WTC11 (cell line): ENCODE data around the gene ZNF18. TPM values are rescaled to one million over a fixed set of nuclear protein-coding genes. Genes with fewer than 3 reads are reported as not detected.
"Not testable (repeated sequence)": the region's sequence is repeated elsewhere in the genome, so short reads cannot be mapped to it uniquely, and the experiment has no call there.

ENCODE experiments used
- ATAC-seq: fragments of 200-7000 bp; cut with Tn5 transposase; 2 replicates; pipeline ENCODE4 v1.10.0; 2021; ENCODE audit warnings: mild to moderate bottlenecking, moderate library complexity
- CTCF ChIA-PET: fragments of 300-600 bp; sonication (Branson Sonifier 250); formaldehyde crosslinking; loops from one replicate; lab custom pipeline; 2021; ENCODE audit warnings: antibody characterized with exemption; lab: Charles Lee
- POLR2A ChIA-PET: fragments of 350-600 bp; sonication (Branson Sonifier 250); formaldehyde crosslinking; loops from one replicate; lab custom pipeline; 2021; ENCODE audit warnings: antibody characterized with exemption; lab: Charles Lee
- DNase-seq: peaks from one replicate; pipeline ENCODE4 v3.0.0; 2021; ENCODE audit warnings: low spot score
- H3K27ac Mint-ChIP-seq: 2 replicates; pipeline ENCODE4 v1.8.0; 2021; ENCODE audit warnings: mixed read lengths
- H3K27me3 Mint-ChIP-seq: 2 replicates; pipeline ENCODE4 v1.8.0; 2021; ENCODE audit warnings: low read depth, mild to moderate bottlenecking, moderate library complexity, mixed read lengths
- H3K36me3 Mint-ChIP-seq: 2 replicates; pipeline ENCODE4 v1.8.0; 2021; ENCODE audit warnings: mixed read lengths
- H3K4me1 Mint-ChIP-seq: 2 replicates; pipeline ENCODE4 v1.8.0; 2022; ENCODE audit warnings: mixed read lengths
- H3K4me3 Mint-ChIP-seq: 2 replicates; pipeline ENCODE4 v1.8.0; 2021; ENCODE audit warnings: mild to moderate bottlenecking, moderate library complexity, mixed read lengths
- H3K9me3 Mint-ChIP-seq: 2 replicates; pipeline ENCODE4 v1.8.0; 2021; ENCODE audit warnings: mixed read lengths
- CREM ChIP-seq: sonication (generic); formaldehyde crosslinking; IDR thresholded peaks from 2 replicates; pipeline ENCODE4 v1.8.1; 2022; ENCODE audit warnings: mild to moderate bottlenecking, missing genetic modification reagents, moderate library complexity
- EMX1 ChIP-seq: fragments of 250-450 bp; sonication (Bioruptor Pico); IDR thresholded peaks from 2 replicates; pipeline ENCODE4 v1.8.0; 2021; ENCODE audit warnings: mild to moderate bottlenecking
- GABPB1 ChIP-seq: sonication (generic); formaldehyde crosslinking; IDR thresholded peaks from 2 replicates; pipeline ENCODE4 v1.8.1; 2023; ENCODE audit warnings: mild to moderate bottlenecking, missing genetic modification reagents
- IRF1 ChIP-seq: sonication (generic); formaldehyde crosslinking; IDR thresholded peaks from 2 replicates; pipeline ENCODE4 v1.8.0; 2023; ENCODE audit warnings: missing genetic modification reagents
- NFATC4 ChIP-seq: fragments of 250-450 bp; sonication (Bioruptor Pico); IDR thresholded peaks from 2 replicates; pipeline ENCODE4 v1.9.0; 2021; ENCODE audit warnings: mild to moderate bottlenecking
- PRRX2 ChIP-seq: fragments of 250-450 bp; sonication (Bioruptor Pico); IDR thresholded peaks from 2 replicates; pipeline ENCODE4 v1.8.0; 2021; ENCODE audit warnings: mild to moderate bottlenecking
- TCF7 ChIP-seq: sonication (generic); formaldehyde crosslinking; IDR thresholded peaks from 2 replicates; pipeline ENCODE4 v1.8.0; 2022; ENCODE audit warnings: mild to moderate bottlenecking, low read depth, missing genetic modification reagents, moderate library complexity
- ZNF138 ChIP-seq: sonication (generic); formaldehyde crosslinking; conservative IDR thresholded peaks from 2 replicates; pipeline ENCODE4 v1.8.1; 2022; ENCODE audit warnings: mild to moderate bottlenecking, moderate library complexity, missing genetic modification reagents
- ZNF423 ChIP-seq: fragments of 250-450 bp; sonication (Bioruptor Pico); IDR thresholded peaks from 2 replicates; pipeline ENCODE4 v2.1.2; 2022; ENCODE audit warnings: mild to moderate bottlenecking, moderate library complexity
- total RNA-seq: library from RNA; stranded (reverse); gene quantifications from 3 replicates; pipeline ENCODE4 v1.2.3, GENCODE V29; 2021
- TF ChIP-seq, protein P1 (sequence below): sonication (generic); formaldehyde crosslinking; IDR thresholded peaks from 2 replicates; pipeline ENCODE4 v1.8.1; 2023; ENCODE audit warnings: mild to moderate bottlenecking, missing genetic modification reagents
- TF ChIP-seq, protein P2 (sequence below): fragments of 250-450 bp; sonication (Bioruptor Pico); IDR thresholded peaks from 2 replicates; pipeline ENCODE4 v1.9.0; 2021; ENCODE audit warnings: mild to moderate bottlenecking, borderline replicate concordance
- TF ChIP-seq, protein P3 (sequence below): sonication (generic); formaldehyde crosslinking; IDR thresholded peaks from 2 replicates; pipeline ENCODE4 v1.8.1; 2022; ENCODE audit warnings: missing genetic modification reagents, borderline replicate concordance
- TF ChIP-seq, protein P4 (sequence below): sonication (generic); formaldehyde crosslinking; IDR thresholded peaks from 2 replicates; pipeline ENCODE4 v1.8.1; 2022; ENCODE audit warnings: mild to moderate bottlenecking, missing genetic modification reagents, moderate library complexity, borderline replicate concordance

The ZNF18 gene
- total RNA-seq, 1 experiment from 2014 or later = 13.3 TPM

DNA sequence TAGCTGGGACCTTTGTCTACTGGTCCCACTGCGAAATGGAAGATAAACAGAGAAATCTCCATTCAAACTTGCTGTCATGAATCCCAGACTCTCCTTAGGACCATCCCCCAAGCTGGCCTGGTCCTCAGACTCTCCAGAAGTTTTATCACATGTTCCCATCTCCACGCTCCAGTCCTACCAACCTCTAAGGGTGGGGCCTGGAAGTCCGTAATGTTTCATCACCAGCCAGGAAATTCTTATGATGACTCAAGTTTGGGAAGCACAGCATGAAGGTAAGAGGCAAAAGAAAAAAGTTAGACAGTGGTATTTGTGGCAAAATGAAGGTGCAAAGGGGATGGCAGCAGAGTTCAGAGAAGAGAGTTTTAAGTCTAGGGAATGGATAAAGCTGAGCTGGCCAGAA, 52.7 kb downstream of the ZNF18 start (continued):
- TF ChIP-seq, protein P1, sequence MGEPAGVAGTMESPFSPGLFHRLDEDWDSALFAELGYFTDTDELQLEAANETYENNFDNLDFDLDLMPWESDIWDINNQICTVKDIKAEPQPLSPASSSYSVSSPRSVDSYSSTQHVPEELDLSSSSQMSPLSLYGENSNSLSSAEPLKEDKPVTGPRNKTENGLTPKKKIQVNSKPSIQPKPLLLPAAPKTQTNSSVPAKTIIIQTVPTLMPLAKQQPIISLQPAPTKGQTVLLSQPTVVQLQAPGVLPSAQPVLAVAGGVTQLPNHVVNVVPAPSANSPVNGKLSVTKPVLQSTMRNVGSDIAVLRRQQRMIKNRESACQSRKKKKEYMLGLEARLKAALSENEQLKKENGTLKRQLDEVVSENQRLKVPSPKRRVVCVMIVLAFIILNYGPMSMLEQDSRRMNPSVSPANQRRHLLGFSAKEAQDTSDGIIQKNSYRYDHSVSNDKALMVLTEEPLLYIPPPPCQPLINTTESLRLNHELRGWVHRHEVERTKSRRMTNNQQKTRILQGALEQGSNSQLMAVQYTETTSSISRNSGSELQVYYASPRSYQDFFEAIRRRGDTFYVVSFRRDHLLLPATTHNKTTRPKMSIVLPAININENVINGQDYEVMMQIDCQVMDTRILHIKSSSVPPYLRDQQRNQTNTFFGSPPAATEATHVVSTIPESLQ = no peak
- TF ChIP-seq, protein P2, sequence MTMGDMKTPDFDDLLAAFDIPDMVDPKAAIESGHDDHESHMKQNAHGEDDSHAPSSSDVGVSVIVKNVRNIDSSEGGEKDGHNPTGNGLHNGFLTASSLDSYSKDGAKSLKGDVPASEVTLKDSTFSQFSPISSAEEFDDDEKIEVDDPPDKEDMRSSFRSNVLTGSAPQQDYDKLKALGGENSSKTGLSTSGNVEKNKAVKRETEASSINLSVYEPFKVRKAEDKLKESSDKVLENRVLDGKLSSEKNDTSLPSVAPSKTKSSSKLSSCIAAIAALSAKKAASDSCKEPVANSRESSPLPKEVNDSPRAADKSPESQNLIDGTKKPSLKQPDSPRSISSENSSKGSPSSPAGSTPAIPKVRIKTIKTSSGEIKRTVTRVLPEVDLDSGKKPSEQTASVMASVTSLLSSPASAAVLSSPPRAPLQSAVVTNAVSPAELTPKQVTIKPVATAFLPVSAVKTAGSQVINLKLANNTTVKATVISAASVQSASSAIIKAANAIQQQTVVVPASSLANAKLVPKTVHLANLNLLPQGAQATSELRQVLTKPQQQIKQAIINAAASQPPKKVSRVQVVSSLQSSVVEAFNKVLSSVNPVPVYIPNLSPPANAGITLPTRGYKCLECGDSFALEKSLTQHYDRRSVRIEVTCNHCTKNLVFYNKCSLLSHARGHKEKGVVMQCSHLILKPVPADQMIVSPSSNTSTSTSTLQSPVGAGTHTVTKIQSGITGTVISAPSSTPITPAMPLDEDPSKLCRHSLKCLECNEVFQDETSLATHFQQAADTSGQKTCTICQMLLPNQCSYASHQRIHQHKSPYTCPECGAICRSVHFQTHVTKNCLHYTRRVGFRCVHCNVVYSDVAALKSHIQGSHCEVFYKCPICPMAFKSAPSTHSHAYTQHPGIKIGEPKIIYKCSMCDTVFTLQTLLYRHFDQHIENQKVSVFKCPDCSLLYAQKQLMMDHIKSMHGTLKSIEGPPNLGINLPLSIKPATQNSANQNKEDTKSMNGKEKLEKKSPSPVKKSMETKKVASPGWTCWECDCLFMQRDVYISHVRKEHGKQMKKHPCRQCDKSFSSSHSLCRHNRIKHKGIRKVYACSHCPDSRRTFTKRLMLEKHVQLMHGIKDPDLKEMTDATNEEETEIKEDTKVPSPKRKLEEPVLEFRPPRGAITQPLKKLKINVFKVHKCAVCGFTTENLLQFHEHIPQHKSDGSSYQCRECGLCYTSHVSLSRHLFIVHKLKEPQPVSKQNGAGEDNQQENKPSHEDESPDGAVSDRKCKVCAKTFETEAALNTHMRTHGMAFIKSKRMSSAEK = no peak

DNA sequence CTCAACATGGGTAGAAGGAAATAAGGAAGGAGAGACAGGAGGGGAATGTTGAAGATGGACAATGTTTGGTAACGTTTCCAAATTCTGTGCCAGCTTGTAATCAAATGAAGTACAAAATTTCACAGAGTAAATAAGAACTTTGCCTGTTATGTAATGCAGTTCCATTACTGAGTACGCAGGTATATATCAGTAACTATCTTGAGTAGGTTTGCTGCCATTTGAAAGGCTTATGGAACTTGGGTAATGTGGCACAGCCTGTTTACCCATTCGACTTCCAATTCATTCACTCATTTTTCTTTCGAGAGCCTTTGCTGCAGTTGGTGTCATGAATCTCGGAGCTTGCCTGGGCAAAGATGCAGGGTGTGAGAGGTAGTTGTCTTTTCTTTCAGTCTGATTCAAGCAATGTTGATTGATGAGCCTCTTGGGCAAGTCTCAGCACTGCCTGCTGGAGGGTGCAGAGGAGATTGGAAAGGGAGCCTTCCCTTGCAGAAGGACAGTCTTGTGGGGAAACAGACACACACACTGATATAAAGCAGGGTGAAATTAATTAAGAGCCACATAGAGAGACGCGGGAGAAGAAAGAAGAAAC, 53.4 kb downstream of the ZNF18 start:
- Mint-ChIP-seq H3K36me3 (no peaks in the 10 kb centered on the region), H3K27ac (no peak overlapping the region), H3K9me3 (peaks cover 6% of the 10 kb centered on the region; the same call in 1 of the 2 replicates), H3K4me3 (no peak overlapping the region), H3K27me3 (no peaks in the 10 kb centered on the region), H3K4me1 (peaks cover 1% of the 10 kb centered on the region)
- no peak for DNase-seq
- TF ChIP-seq, protein P3, sequence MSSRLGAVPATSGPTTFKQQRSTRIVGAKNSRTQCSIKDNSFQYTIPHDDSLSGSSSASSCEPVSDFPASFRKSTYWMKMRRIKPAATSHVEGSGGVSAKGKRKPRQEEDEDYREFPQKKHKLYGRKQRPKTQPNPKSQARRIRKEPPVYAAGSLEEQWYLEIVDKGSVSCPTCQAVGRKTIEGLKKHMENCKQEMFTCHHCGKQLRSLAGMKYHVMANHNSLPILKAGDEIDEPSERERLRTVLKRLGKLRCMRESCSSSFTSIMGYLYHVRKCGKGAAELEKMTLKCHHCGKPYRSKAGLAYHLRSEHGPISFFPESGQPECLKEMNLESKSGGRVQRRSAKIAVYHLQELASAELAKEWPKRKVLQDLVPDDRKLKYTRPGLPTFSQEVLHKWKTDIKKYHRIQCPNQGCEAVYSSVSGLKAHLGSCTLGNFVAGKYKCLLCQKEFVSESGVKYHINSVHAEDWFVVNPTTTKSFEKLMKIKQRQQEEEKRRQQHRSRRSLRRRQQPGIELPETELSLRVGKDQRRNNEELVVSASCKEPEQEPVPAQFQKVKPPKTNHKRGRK (CRISPR knock-in tag) = no peak
- no peak for TF ChIP-seq IRF1
- TF ChIP-seq ZNF138 (CRISPR knock-in tag) = no peak
- no peak for TF ChIP-seq GABPB1 (CRISPR knock-in tag)
- TF ChIP-seq EMX1 (CRISPR knock-in tag) = no peak
- TF ChIP-seq PRRX2 (CRISPR knock-in tag) = no peak
- no peak for TF ChIP-seq NFATC4 (CRISPR knock-in tag)
- TF ChIP-seq, protein P4, sequence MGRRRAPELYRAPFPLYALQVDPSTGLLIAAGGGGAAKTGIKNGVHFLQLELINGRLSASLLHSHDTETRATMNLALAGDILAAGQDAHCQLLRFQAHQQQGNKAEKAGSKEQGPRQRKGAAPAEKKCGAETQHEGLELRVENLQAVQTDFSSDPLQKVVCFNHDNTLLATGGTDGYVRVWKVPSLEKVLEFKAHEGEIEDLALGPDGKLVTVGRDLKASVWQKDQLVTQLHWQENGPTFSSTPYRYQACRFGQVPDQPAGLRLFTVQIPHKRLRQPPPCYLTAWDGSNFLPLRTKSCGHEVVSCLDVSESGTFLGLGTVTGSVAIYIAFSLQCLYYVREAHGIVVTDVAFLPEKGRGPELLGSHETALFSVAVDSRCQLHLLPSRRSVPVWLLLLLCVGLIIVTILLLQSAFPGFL (CRISPR knock-in tag) = no peak
- no peak for TF ChIP-seq ZNF423
- TF ChIP-seq, protein P1 = no peak
- TF ChIP-seq CREM (CRISPR knock-in tag) = no peak
- no peak for TF ChIP-seq TCF7 (CRISPR knock-in tag)
- ChIA-PET CTCF (interaction anchor here (1.4 kb wide), 1 partner anchor 7 kb away, joined by 3 read pairs; no protein-coding TSS in a partner anchor), POLR2A (no interaction called here)
- ATAC-seq = no peak

GRCh38 chr17:11943086-11943485, 54.2 kb downstream of the ZNF18 start:
- CTCF ChIA-PET = interaction anchor here (0.7 kb wide), 1 partner anchor 38 kb away, joined by 3 read pairs; no protein-coding TSS in a partner anchor
- H3K4me1 Mint-ChIP-seq, DNase-seq, H3K9me3 Mint-ChIP-seq, H3K36me3 Mint-ChIP-seq, H3K4me3 Mint-ChIP-seq, H3K27me3 Mint-ChIP-seq, POLR2A ChIA-PET, ATAC-seq, H3K27ac Mint-ChIP-seq: not testable (repeated sequence)
